ENCODE results near the gene CCDC81.

DNA sequence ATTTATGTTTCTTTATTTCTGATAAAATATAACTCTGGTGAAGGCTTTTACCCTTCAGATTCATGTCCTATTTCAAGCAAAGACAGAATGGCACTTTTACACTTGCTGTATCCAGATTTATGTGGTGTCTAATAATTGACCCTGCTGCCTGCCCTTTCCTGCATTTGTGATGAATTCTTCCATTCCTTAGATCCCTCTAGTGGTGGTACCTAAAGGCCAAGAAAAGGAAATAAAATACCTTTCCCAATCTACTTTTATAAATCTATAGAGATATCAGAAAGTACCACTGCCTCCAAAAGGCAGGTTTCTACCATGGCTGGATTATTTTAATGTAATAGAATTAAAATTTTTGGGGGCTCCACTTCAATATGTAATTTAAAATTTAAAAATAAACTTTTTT is 34.2 kb downstream of the CCDC81 start:
- TF ChIP-seq POLR2AphosphoS5 (IDR thresholded peaks at IDR 0.05; ENCODE audit: low read depth, low read length) (no peak), TAF1 (IDR thresholded peaks at IDR 0.05; ENCODE audit: borderline replicate concordance, insufficient read depth, low read length) (no peak)
